Neural cell (in vitro differentiated cells): Measurements from ENCODE around the gene ABHD8.

Experiments used
- EZH2 ChIP-seq: fragments of 200-600, 300-800 bp; shearing (Covaris generic), sonication (generic); IDR thresholded peaks from 2 replicates; pipeline ENCODE4 v1.6.1; 2014; ENCODE audit warnings: antibody characterized with exemption, low read length, borderline replicate concordance, mild to moderate bottlenecking; ENCODE audit not compliant: insufficient read depth, poor library complexity, severe bottlenecking
- SMC3 ChIP-seq: fragments of 450-650 bp; conservative IDR thresholded peaks from 2 replicates; pipeline ENCODE4 v1.6.1; 2014; ENCODE audit warnings: antibody characterized with exemption, mild to moderate bottlenecking, moderate library complexity; ENCODE audit not compliant: poor library complexity
- TAF1 ChIP-seq: IDR thresholded peaks from 2 replicates; pipeline ENCODE4 v1.6.1; 2012; ENCODE audit warnings: low read depth
- TF ChIP-seq, protein P1 (sequence below): fragments of 450-650 bp; IDR thresholded peaks from 2 replicates; pipeline ENCODE4 v1.5.1; 2014; ENCODE audit warnings: antibody characterized with exemption, mild to moderate bottlenecking, moderate library complexity; ENCODE audit not compliant: poor library complexity, severe bottlenecking
- TF ChIP-seq, protein P2 (sequence below): IDR thresholded peaks from 2 replicates; pipeline ENCODE4 v1.6.1; 2012; ENCODE audit warnings: borderline replicate concordance

DNA sequence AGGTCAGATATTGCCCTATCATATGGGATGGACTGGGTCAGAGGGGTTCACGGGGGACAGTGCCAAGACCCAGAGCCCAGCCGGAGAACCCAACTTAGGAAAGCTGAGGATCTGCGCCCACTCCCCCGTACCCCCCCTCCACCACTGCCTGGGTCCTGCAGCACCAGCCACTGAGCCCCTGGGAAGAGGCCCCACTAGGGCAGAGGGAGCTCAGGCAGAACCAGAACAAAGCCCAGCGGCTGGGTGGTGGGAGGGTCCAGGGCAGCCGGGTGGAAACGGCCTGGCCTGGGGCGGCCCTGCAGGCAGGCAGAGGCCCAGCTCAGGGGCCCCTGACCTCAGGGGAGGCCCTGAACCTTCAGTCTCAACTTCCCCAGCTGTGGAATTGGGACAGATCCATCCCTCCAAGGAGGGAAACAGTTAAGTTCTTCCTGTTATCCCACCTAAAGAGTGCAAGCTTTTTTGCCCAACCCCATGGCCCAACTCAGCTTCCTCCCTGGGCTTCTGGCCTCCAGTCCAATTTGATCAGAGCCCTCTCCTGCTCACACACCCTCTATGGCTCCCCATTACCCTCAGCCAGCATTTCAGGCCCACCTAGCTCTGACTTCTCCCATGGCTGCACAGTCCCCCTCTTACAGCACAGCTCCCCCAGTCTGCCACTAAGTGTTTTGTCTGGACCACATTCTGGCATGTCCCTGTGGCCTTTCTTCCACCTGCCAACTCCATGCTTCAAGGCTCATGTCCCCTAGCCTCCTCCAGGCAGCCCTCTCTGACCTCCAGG is 60.6 kb downstream of the ABHD8 start:
- TF ChIP-seq, protein P1, sequence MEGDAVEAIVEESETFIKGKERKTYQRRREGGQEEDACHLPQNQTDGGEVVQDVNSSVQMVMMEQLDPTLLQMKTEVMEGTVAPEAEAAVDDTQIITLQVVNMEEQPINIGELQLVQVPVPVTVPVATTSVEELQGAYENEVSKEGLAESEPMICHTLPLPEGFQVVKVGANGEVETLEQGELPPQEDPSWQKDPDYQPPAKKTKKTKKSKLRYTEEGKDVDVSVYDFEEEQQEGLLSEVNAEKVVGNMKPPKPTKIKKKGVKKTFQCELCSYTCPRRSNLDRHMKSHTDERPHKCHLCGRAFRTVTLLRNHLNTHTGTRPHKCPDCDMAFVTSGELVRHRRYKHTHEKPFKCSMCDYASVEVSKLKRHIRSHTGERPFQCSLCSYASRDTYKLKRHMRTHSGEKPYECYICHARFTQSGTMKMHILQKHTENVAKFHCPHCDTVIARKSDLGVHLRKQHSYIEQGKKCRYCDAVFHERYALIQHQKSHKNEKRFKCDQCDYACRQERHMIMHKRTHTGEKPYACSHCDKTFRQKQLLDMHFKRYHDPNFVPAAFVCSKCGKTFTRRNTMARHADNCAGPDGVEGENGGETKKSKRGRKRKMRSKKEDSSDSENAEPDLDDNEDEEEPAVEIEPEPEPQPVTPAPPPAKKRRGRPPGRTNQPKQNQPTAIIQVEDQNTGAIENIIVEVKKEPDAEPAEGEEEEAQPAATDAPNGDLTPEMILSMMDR, result no peak
- TF ChIP-seq EZH2 (no peak), SMC3 (no peak), TAF1 (no peak)
- TF ChIP-seq, protein P2, sequence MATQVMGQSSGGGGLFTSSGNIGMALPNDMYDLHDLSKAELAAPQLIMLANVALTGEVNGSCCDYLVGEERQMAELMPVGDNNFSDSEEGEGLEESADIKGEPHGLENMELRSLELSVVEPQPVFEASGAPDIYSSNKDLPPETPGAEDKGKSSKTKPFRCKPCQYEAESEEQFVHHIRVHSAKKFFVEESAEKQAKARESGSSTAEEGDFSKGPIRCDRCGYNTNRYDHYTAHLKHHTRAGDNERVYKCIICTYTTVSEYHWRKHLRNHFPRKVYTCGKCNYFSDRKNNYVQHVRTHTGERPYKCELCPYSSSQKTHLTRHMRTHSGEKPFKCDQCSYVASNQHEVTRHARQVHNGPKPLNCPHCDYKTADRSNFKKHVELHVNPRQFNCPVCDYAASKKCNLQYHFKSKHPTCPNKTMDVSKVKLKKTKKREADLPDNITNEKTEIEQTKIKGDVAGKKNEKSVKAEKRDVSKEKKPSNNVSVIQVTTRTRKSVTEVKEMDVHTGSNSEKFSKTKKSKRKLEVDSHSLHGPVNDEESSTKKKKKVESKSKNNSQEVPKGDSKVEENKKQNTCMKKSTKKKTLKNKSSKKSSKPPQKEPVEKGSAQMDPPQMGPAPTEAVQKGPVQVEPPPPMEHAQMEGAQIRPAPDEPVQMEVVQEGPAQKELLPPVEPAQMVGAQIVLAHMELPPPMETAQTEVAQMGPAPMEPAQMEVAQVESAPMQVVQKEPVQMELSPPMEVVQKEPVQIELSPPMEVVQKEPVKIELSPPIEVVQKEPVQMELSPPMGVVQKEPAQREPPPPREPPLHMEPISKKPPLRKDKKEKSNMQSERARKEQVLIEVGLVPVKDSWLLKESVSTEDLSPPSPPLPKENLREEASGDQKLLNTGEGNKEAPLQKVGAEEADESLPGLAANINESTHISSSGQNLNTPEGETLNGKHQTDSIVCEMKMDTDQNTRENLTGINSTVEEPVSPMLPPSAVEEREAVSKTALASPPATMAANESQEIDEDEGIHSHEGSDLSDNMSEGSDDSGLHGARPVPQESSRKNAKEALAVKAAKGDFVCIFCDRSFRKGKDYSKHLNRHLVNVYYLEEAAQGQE, result no peak
